Smooth muscle cell (in vitro differentiated cells): ENCODE measurements around the gene INPP4A. TPM values are rescaled to one million over a fixed set of nuclear protein-coding genes. Genes with fewer than 3 reads are reported as not detected.

Experiments
- DNase-seq: peaks from one replicate; lab custom pipeline; 2025; ENCODE audit not compliant: unreplicated experiment; lab: John Stamatoyannopoulos, UW
- H2AFZ ChIP-seq: fragments of 200-600 bp; sonication (generic); 2 replicates; pipeline ENCODE4 v1.6.0; 2016; ENCODE audit warnings: antibody characterized with exemption, low read depth, mild to moderate bottlenecking
- H3F3A ChIP-seq: fragments of 200-600 bp; sonication (generic); 2 replicates; pipeline ENCODE4 v1.6.0; 2017; ENCODE audit warnings: antibody characterized with exemption, low read depth
- H3K27ac ChIP-seq: fragments of 200-600 bp; sonication (generic); 2 replicates; pipeline ENCODE4 v1.5.1; 2016; ENCODE audit warnings: low read depth, mild to moderate bottlenecking
- H3K27me3 ChIP-seq: fragments of 200-600 bp; sonication (generic); 2 replicates; pipeline ENCODE4 v1.6.1; 2016; ENCODE audit warnings: low read depth, mild to moderate bottlenecking
- H3K36me3 ChIP-seq: fragments of 200-600 bp; sonication (generic); 2 replicates; pipeline ENCODE4 v1.5.1; 2016; ENCODE audit warnings: low read depth
- H3K4me1 ChIP-seq: fragments of 200-600 bp; sonication (generic); 2 replicates; pipeline ENCODE4 v1.5.1; 2016; ENCODE audit warnings: low read depth
- H3K4me2 ChIP-seq: fragments of 200-600 bp; sonication (generic); 2 replicates; pipeline ENCODE4 v1.6.0; 2016; ENCODE audit warnings: mild to moderate bottlenecking
- H3K4me3 ChIP-seq: fragments of 200-600 bp; sonication (generic); 2 replicates; pipeline ENCODE4 v1.5.1; 2016; ENCODE audit warnings: mild to moderate bottlenecking
- H3K79me2 ChIP-seq: fragments of 200-600 bp; sonication (generic); 2 replicates; pipeline ENCODE4 v1.6.0; 2016; ENCODE audit warnings: low read depth, mild to moderate bottlenecking
- H3K9ac ChIP-seq: fragments of 200-600 bp; sonication (generic); 2 replicates; pipeline ENCODE4 v1.6.0; 2016; ENCODE audit warnings: low read depth
- H3K9me3 ChIP-seq: fragments of 200-600 bp; sonication (generic); replicated peaks from 2 replicates; pipeline ENCODE4 v1.5.1; 2016; ENCODE audit warnings: low read depth
- H4K20me1 ChIP-seq: fragments of 200-600 bp; sonication (generic); 2 replicates; pipeline ENCODE4 v1.6.0; 2016; ENCODE audit warnings: low read depth
- CTCF ChIP-seq: fragments of 200-600 bp; sonication (generic); IDR thresholded peaks from 2 replicates; pipeline ENCODE4 v1.5.1; 2017; ENCODE audit warnings: borderline replicate concordance, mild to moderate bottlenecking, antibody characterized with exemption; ENCODE audit not compliant: insufficient read depth, poor library complexity, severe bottlenecking
- WGBS: methylation state at CpG from one replicate; pipeline ENCODE4 v1.1.7; 2016; ENCODE audit warnings: low lambda C conversion rate; 5-methylcytosine and 5-hydroxymethylcytosine counted together
- polyA plus RNA-seq: library from polyadenylated mRNA; unstranded; fragments of >200 nt; fragmentation: Nextera tagmentation; extraction: Ambion mirVana; gene quantifications from 2 replicates; pipeline ENCODE4 v1.2.1, GENCODE V29; 2016
- total RNA-seq: library from RNA; depleted of rRNA; stranded (reverse); fragments of >200 nt; gene quantifications from 2 replicates; pipeline ENCODE4 v1.2.3, GENCODE V29; 2014

INPP4A gene
- total and polyA plus RNA-seq, 2 experiments from 2014 or later: 10.1 to 17.3 TPM

- Histone ChIP-seq H3K27me3 (no peaks in the 10 kb centered on the region), H3K4me2 (peak overlapping the region; percentile 5), H3K27ac (peak overlapping the region; percentile 56), H2AFZ (no peak overlapping the region), H3K4me3 (no peak overlapping the region), H3K36me3 (no peaks in the 10 kb centered on the region), H4K20me1 (no peaks in the 10 kb centered on the region), H3F3A (no peaks in the 10 kb centered on the region), H3K79me2 (no peaks in the 10 kb centered on the region), H3K9me3 (no peaks in the 10 kb centered on the region), H3K4me1 (no peaks in the 10 kb centered on the region), H3K9ac (no peak overlapping the region)
- WGBS: 93% methylated on average over 3 of the region's 3 CpGs
- TF ChIP-seq CTCF: no peak
- no peak for DNase-seq
Observed at GRCh38 chr2:98559581-98559980, 114.9 kb downstream of the INPP4A start.

GRCh38 chr2:98560256-98560771 lies 115.7 kb downstream of the INPP4A start:
- no peaks in the 10 kb centered on the region for H3K9me3 ChIP-seq
- no peaks in the 10 kb centered on the region for H3F3A ChIP-seq
- no peaks in the 10 kb centered on the region for H3K36me3 ChIP-seq
- DNase-seq: peak; percentile 4
- no peaks in the 10 kb centered on the region for H4K20me1 ChIP-seq
- WGBS: 73% methylated on average over 9 of the region's 9 CpGs
- H3K4me2 ChIP-seq: peak overlapping the region; percentile 54
- TF ChIP-seq CTCF: no peak
- H3K4me1 ChIP-seq: no peaks in the 10 kb centered on the region
- H3K27me3 ChIP-seq: no peaks in the 10 kb centered on the region
- no peak overlapping the region for H3K4me3 ChIP-seq
- no peak overlapping the region for H3K9ac ChIP-seq
- no peaks in the 10 kb centered on the region for H3K79me2 ChIP-seq
- no peak overlapping the region for H2AFZ ChIP-seq
- peak overlapping the region; percentile 56 for H3K27ac ChIP-seq

GRCh38 chr2:98561018-98561417 lies 116.4 kb downstream of the INPP4A start:
- WGBS: 71% methylated on average over 9 of the region's 9 CpGs
- Histone ChIP-seq H3K4me3 (no peak overlapping the region), H3K9ac (no peak overlapping the region), H3K27me3 (no peaks in the 10 kb centered on the region), H3K4me1 (no peaks in the 10 kb centered on the region), H3K79me2 (no peaks in the 10 kb centered on the region), H4K20me1 (no peaks in the 10 kb centered on the region), H2AFZ (no peak overlapping the region), H3K27ac (peak overlapping the region; percentile 56), H3K4me2 (no peak overlapping the region), H3K9me3 (no peaks in the 10 kb centered on the region), H3K36me3 (no peaks in the 10 kb centered on the region), H3F3A (no peaks in the 10 kb centered on the region)
- TF ChIP-seq CTCF: no peak
- DNase-seq: no peak
